H1 (cell line): ENCODE measurements around the gene POLD4. TPM values are rescaled to one million over a fixed set of nuclear protein-coding genes. Genes with fewer than 3 reads are reported as not detected.

ENCODE experiments used
- E2F6 ChIP-seq: IDR thresholded peaks from 2 replicates; pipeline ENCODE4 v1.6.1; 2012; ENCODE audit warnings: inconsistent platforms
- EGR1 ChIP-seq: IDR thresholded peaks from 2 replicates; pipeline ENCODE4 v1.6.1; 2011; ENCODE audit warnings: low read depth, low read length, borderline replicate concordance
- EP300 ChIP-seq, 2 experiments: IDR thresholded peaks; 1 replicate in 1 of 2; 2 replicates in 1 of 2; pipeline ENCODE4 v1.6.1; 2011 to 2012; ENCODE audit warnings: low read depth in 2 of 2, low read length in 2 of 2, mild to moderate bottlenecking in 2 of 2, borderline replicate concordance in 1 of 2, inconsistent platforms in 1 of 2, moderate library complexity in 1 of 2
- HDAC6 ChIP-seq: IDR thresholded peaks from one replicate; pipeline ENCODE4 v1.7.1; 2012; ENCODE audit warnings: low read depth, mild to moderate bottlenecking, inconsistent platforms, low read length, moderate library complexity
- KDM1A ChIP-seq: fragments of 200-600, 300-600 bp; sonication (generic); IDR thresholded peaks from 2 replicates; pipeline ENCODE4 v1.7.1; 2016; ENCODE audit warnings: mild to moderate bottlenecking, low read length, borderline replicate concordance
- POU5F1 ChIP-seq: IDR thresholded peaks from 2 replicates; pipeline ENCODE4 v1.6.1; 2011; ENCODE audit warnings: low read depth, mild to moderate bottlenecking, low read length, moderate library complexity
- SIRT6 ChIP-seq: IDR thresholded peaks from one replicate; pipeline ENCODE4 v1.7.1; 2012; ENCODE audit warnings: low read length, inconsistent platforms
- SRF ChIP-seq: IDR thresholded peaks from 2 replicates; pipeline ENCODE4 v1.6.1; 2011; ENCODE audit warnings: mild to moderate bottlenecking, low read depth, low read length, moderate library complexity
- polyA plus RNA-seq, 7 experiments: library from polyadenylated mRNA; depleted of rRNA in 3 of 7; stranded (reverse) in 5 of 7; unstranded in 2 of 7; fragments of >200 nt in 5 of 7; fragments of 200-250 nt in 2 of 7; gene quantifications; 1 replicate in 5 of 7; 2 replicates in 1 of 7; 4 replicates in 1 of 7; pipeline versions ENCODE4 v1.2.1 to v1.2.3, GENCODE V29; 2011 to 2013; ENCODE audit warnings: missing spikeins in 2 of 7, mixed read lengths in 2 of 7
- total RNA-seq: library from RNA; stranded (reverse); fragmentation: NEBNext Ultra II Directional; extraction: Animal tissue kit (Norgen Biotek cat#: 25700); gene quantifications from 2 replicates; pipeline ENCODE4 v1.2.1, GENCODE V29; 2021

Gene POLD4
- total and polyA plus RNA-seq, 2 of the 8 experiments (the other 6 are each of a cell fraction or from before 2014, with no cell fraction given): 21.2 to 46.7 TPM

GRCh38 chr11:67384851-67385366 lies 31.6 kb upstream of the POLD4 start (continued):
- TF ChIP-seq KDM1A: no peak
- no peak for TF ChIP-seq EGR1
- TF ChIP-seq EP300 (IDR thresholded peaks at IDR 0.05; ENCODE audit: borderline replicate concordance in 1 of 2, low read depth in 2 of 2, low read length in 2 of 2): no peak
- TF ChIP-seq SIRT6: no peak
- no peak for TF ChIP-seq HDAC6
- no peak for TF ChIP-seq SRF
- TF ChIP-seq E2F6: no peak
- TF ChIP-seq POU5F1: no peak
- TF ChIP-seq, all 59 proteins: peak for 0
